ENCODE measurements around the gene DACT2. TPM values are rescaled to one million over a fixed set of nuclear protein-coding genes. Genes with fewer than 3 reads are reported as not detected.
"Not testable (repeated sequence)": the region's sequence is repeated elsewhere in the genome, so short reads cannot be mapped to it uniquely, and the experiment has no call there.

DACT2 gene
- total RNA-seq, 1 donor from 2014 or later, result 1.4 TPM

GRCh38 chr6:168270274-168271172 lies 49.1 kb downstream of the DACT2 start:
- H3K27me3 Mint-ChIP-seq (ENCODE audit: unreplicated experiment), result peaks cover 28% of the 10 kb centered on the region
- H3K27ac Mint-ChIP-seq (ENCODE audit: unreplicated experiment), result no peak overlapping the region

DNA sequence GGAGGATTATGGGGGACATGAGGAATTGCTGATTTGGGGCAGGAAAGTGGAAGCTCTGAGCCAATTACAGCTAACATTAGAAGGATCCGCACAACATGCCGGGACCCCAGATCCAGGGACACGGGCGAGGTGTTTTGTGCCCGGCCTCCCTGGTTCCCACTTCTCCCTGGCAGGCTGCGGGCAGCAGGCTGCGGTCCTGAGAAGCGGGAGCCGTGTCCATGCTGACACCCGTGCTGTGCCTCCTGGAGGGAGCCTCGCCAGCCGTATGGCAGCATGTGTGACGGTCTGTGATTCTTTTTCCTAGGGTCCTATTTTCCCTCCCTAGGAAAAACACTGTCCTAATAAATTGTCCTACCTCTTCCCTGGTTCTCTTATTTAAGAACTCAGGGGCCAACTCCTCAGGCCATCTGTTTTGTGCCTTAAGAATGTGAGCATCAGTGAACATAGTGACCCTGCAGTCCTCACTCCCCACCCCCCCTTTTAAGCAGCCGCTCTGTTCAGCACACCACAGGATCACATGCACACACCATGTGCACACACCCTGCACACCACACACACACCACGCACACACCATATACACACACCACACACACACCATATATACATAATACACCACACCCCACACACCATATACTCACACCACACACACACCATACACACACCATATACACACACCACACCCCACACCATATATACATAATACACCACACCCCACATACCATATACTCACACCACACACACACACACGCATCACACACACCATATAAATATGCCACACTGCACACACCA lies 49.9 kb downstream of the DACT2 start:
- DNase-seq (ENCODE audit: extremely low spot score, unreplicated experiment), result no peak
- Mint-ChIP-seq H3K36me3 (ENCODE audit: unreplicated experiment) (no peaks in the 10 kb centered on the region), H3K9me3 (ENCODE audit: unreplicated experiment) (no peaks in the 10 kb centered on the region), H3K27me3 (ENCODE audit: unreplicated experiment) (peaks cover 24% of the 10 kb centered on the region), H3K4me3 (ENCODE audit: unreplicated experiment) (no peak overlapping the region), H3K4me1 (ENCODE audit: unreplicated experiment) (peaks cover 2% of the 10 kb centered on the region), H3K27ac (ENCODE audit: unreplicated experiment) (no peak overlapping the region)
- no peak for TF ChIP-seq CTCF (IDR thresholded peaks at IDR 0.05)

More at GRCh38 chr6:168270274-168271172, 49.1 kb downstream of the DACT2 start:
- TF ChIP-seq CTCF (IDR thresholded peaks at IDR 0.05), result no peak
- Mint-ChIP-seq H3K36me3 (ENCODE audit: unreplicated experiment) (no peaks in the 10 kb centered on the region), H3K4me3 (ENCODE audit: unreplicated experiment) (no peak overlapping the region), H3K4me1 (ENCODE audit: unreplicated experiment) (peaks cover 2% of the 10 kb centered on the region), H3K9me3 (ENCODE audit: unreplicated experiment) (no peaks in the 10 kb centered on the region)
- no peak for DNase-seq (ENCODE audit: extremely low spot score, unreplicated experiment)

GRCh38 chr6:168268755-168269154 lies 50.8 kb downstream of the DACT2 start:
- H3K4me3 Mint-ChIP-seq (ENCODE audit: unreplicated experiment), result no peak overlapping the region
- H3K27ac Mint-ChIP-seq (ENCODE audit: unreplicated experiment), result no peak overlapping the region
- H3K27me3 Mint-ChIP-seq (ENCODE audit: unreplicated experiment), result peaks cover 24% of the 10 kb centered on the region
- no peak for DNase-seq (ENCODE audit: extremely low spot score, unreplicated experiment)
- H3K4me1 Mint-ChIP-seq (ENCODE audit: unreplicated experiment), result peaks cover 2% of the 10 kb centered on the region
- no peak for TF ChIP-seq CTCF (IDR thresholded peaks at IDR 0.05)
- no peaks in the 10 kb centered on the region for H3K9me3 Mint-ChIP-seq (ENCODE audit: unreplicated experiment)
- no peaks in the 10 kb centered on the region for H3K36me3 Mint-ChIP-seq (ENCODE audit: unreplicated experiment)

DNA sequence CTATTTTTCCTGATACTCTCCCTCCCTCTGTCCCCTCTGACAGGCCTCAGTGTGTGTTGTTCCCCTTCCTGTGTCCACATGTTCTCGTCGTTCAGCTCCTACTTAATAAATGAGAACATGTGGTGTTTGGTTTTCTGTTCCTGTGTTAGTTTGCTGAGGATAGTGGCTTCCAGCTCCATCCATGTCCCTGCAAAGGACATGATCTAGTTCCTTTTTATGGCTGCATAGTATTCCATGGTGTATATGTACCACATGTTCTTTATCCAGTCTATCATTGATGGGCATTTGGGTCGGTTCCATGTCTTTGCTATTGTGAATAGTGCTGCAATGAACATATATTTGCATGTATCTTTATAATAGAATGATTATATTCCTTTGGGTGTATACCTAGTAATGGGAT lies 51.8 kb downstream of the DACT2 start:
- not testable (repeated sequence) for H3K36me3 Mint-ChIP-seq (ENCODE audit: unreplicated experiment); H3K27ac Mint-ChIP-seq (ENCODE audit: unreplicated experiment); H3K9me3 Mint-ChIP-seq (ENCODE audit: unreplicated experiment); H3K4me1 Mint-ChIP-seq (ENCODE audit: unreplicated experiment); H3K4me3 Mint-ChIP-seq (ENCODE audit: unreplicated experiment); DNase-seq (ENCODE audit: extremely low spot score, unreplicated experiment)
- H3K27me3 Mint-ChIP-seq (ENCODE audit: unreplicated experiment), result peaks cover 24% of the 10 kb centered on the region

- H3K4me1 Mint-ChIP-seq (ENCODE audit: unreplicated experiment), result peaks cover 7% of the 10 kb centered on the region
Measured at GRCh38 chr6:168265827-168266815, 53.5 kb downstream of the DACT2 start.

More at GRCh38 chr6:168265827-168266815, 53.5 kb downstream of the DACT2 start:
- H3K4me3 Mint-ChIP-seq (ENCODE audit: unreplicated experiment), result no peak overlapping the region
- DNase-seq (ENCODE audit: extremely low spot score, unreplicated experiment), result no peak
- no peaks in the 10 kb centered on the region for H3K9me3 Mint-ChIP-seq (ENCODE audit: unreplicated experiment)
- peaks cover 21% of the 10 kb centered on the region for H3K27me3 Mint-ChIP-seq (ENCODE audit: unreplicated experiment)
- no peaks in the 10 kb centered on the region for H3K36me3 Mint-ChIP-seq (ENCODE audit: unreplicated experiment)
- TF ChIP-seq CTCF (IDR thresholded peaks at IDR 0.05), result no peak
- H3K27ac Mint-ChIP-seq (ENCODE audit: unreplicated experiment), result no peak overlapping the region

Data from osteocyte (in vitro differentiated cells).